Measurements from ENCODE around the gene DCUN1D3.

Gene DCUN1D3

DNA sequence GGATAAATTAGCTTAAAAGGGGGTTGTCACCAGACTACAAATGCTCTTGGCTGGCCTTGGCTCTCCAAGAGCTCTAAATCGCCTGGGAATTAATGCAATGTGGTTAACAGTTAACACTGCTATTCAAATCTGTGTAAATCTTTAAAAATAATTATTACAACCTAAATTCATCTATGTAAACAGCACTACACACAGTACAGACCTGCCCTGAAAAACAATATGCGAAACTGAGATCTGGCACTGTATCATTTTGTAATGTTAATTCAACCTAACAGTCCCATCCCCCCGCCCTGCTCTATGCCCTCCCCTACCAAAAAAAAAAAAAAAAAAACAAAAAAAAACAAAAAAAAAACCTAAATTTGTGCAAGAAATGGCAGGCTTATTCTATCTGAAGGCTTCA lies 40.9 kb downstream of the DCUN1D3 start:
- DNase-seq (ENCODE audit: low read depth): no peak
- no peak overlapping the region for H3K4me3 ChIP-seq (ENCODE audit: low read depth, low read length)
- TF ChIP-seq, protein P1, sequence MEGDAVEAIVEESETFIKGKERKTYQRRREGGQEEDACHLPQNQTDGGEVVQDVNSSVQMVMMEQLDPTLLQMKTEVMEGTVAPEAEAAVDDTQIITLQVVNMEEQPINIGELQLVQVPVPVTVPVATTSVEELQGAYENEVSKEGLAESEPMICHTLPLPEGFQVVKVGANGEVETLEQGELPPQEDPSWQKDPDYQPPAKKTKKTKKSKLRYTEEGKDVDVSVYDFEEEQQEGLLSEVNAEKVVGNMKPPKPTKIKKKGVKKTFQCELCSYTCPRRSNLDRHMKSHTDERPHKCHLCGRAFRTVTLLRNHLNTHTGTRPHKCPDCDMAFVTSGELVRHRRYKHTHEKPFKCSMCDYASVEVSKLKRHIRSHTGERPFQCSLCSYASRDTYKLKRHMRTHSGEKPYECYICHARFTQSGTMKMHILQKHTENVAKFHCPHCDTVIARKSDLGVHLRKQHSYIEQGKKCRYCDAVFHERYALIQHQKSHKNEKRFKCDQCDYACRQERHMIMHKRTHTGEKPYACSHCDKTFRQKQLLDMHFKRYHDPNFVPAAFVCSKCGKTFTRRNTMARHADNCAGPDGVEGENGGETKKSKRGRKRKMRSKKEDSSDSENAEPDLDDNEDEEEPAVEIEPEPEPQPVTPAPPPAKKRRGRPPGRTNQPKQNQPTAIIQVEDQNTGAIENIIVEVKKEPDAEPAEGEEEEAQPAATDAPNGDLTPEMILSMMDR (IDR thresholded peaks at IDR 0.05; ENCODE audit: control insufficient read depth, extremely low read depth, insufficient read depth): no peak

DNA sequence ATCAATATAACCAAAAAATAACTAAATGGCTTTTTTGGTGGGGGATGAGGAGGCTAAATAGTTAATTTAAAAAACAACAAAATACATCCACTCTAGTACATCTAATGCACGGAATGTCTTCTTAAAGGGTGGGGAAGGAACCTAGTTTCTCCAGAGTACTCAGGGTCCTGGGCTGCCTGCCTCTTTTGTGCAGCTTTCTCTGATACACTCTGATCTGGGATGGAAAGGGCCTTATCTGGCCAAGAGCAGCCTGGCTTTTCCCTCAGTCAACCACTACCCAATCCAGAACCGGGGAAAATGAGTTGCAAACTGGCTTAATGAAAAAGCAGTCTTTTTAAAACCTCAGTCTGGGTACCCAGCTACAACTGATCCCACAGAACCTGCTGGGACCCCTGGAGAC lies 42.9 kb downstream of the DCUN1D3 start:
- no peak overlapping the region for H3K4me3 ChIP-seq (ENCODE audit: low read depth, low read length)
- TF ChIP-seq, protein P1 (IDR thresholded peaks at IDR 0.05; ENCODE audit: control insufficient read depth, extremely low read depth, insufficient read depth): no peak
- DNase-seq (ENCODE audit: low read depth): no peak

DNA sequence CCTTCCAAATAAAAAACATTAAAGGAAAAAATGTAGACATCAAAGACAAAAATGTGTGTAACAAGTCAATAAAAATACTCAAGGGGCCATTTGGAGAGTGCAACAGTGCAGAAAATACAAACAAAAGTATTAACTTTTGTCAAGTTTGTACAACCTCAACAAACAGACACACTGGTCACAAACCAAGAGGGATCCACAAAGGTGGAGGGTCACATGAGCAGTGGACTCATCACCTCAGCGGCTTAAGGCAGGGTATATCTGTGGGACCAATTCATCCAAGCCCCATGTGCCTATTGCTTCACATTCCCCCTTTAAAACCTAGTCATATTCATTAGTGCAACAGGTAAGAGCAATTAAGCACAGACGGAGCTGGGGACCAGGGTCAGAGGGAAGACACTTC lies 45.2 kb downstream of the DCUN1D3 start:
- DNase-seq (ENCODE audit: low read depth): no peak
- TF ChIP-seq, protein P1 (IDR thresholded peaks at IDR 0.05; ENCODE audit: control insufficient read depth, extremely low read depth, insufficient read depth): no peak
- H3K4me3 ChIP-seq (ENCODE audit: low read depth, low read length): no peak overlapping the region

DNA sequence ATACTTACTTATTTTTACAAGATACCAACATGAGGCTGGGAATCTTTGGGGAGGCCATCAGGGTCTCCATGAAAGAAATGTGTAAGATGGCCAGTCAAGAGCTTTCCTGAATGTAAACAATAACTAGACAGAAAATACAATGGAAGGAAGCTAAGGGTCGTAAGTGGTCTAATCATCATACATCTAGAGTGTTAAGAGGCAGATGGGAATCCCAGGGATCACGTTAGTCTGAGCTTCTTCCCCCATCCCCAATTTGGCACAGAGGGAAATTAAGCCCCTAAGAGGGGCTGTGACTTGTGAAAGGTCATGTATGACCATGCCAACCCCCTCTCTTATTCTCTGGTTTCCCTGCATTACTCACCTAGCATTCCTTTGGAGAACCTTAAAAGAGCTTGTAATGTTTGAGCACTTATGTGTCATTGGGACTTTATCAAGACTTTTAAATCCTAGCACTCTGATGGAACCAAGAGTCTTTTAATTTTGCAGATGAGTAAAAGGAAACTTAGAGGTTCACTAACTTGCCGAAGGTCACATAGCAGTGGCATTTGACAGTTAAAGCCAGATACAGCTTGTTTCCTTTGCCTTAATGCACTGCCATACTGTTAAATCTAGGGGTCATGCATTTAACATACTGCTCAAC lies 46.1 kb downstream of the DCUN1D3 start:
- H3K4me3 ChIP-seq (ENCODE audit: low read depth, low read length): no peak overlapping the region
- TF ChIP-seq, protein P1 (IDR thresholded peaks at IDR 0.05; ENCODE audit: control insufficient read depth, extremely low read depth, insufficient read depth): no peak
- no peak for DNase-seq (ENCODE audit: low read depth)

DNA sequence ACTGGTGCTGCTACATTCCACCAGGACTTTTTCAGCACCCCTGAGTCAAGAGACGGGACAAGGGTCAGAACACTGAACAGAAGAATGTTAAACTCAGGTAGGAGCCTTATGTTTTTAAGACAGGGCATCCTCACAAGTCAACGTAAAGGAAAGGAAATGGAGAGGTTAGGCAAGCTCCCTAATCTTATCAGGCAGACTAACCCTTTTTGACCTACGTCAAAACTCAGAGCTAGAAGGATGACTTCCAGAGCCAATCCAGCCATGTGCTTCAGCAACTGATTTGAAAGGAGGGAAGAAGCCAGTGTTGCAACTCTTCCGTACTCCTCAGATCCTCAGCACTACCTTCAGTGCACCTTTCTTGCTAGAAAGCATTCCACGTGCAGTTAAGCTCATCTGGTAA lies 47.0 kb downstream of the DCUN1D3 start:
- TF ChIP-seq, protein P1 (IDR thresholded peaks at IDR 0.05; ENCODE audit: control insufficient read depth, extremely low read depth, insufficient read depth): no peak
- no peak for DNase-seq (ENCODE audit: low read depth)
- H3K4me3 ChIP-seq (ENCODE audit: low read depth, low read length): no peak overlapping the region

DNA sequence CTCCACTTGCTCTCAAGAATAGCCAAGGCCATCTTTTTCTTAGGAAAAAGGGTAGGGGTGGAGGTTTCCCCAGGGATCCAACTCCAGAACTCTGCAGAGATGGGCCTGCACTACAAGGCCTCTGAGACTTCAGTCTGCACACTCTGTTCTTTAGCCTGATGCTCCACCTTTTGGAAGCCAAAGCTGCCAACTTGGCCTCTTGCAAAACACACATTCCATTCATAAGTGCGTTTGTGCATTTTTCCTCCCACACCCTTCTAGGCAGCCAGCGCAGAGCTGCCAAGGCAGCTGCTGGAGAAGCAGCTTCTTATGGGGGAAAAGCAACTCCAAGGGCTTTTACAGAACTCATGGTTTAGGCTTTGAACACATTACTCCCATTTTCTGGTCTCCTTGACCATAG lies 48.6 kb downstream of the DCUN1D3 start:
- no peak for DNase-seq (ENCODE audit: low read depth)
- TF ChIP-seq, protein P1 (IDR thresholded peaks at IDR 0.05; ENCODE audit: control insufficient read depth, extremely low read depth, insufficient read depth): no peak
- no peak overlapping the region for H3K4me3 ChIP-seq (ENCODE audit: low read depth, low read length)

DNA sequence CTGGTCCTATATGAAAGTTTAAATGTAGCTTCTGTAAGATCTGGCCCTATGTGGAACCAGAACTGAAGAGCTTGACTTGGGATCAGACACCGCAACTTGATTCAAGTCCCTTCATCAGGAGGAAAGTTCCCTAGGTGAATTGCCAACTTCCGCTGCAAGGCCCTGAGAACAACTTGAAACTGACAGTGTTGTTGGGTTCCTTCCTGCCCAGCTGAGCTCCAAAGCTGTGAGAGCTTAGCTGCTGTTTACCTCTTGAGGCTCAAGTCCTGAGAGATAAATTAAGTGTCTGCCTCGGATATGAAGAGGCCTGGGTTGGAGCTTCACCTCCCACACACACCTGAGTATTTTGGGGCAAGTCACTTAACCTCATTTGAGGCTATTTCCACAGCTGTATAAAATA lies 49.2 kb downstream of the DCUN1D3 start:
- TF ChIP-seq, protein P1 (IDR thresholded peaks at IDR 0.05; ENCODE audit: control insufficient read depth, extremely low read depth, insufficient read depth): no peak
- DNase-seq (ENCODE audit: low read depth): no peak
- H3K4me3 ChIP-seq (ENCODE audit: low read depth, low read length): no peak overlapping the region
